ENCODE results near the gene GPR21.

Gene GPR21, protein sequence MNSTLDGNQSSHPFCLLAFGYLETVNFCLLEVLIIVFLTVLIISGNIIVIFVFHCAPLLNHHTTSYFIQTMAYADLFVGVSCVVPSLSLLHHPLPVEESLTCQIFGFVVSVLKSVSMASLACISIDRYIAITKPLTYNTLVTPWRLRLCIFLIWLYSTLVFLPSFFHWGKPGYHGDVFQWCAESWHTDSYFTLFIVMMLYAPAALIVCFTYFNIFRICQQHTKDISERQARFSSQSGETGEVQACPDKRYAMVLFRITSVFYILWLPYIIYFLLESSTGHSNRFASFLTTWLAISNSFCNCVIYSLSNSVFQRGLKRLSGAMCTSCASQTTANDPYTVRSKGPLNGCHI

DNA sequence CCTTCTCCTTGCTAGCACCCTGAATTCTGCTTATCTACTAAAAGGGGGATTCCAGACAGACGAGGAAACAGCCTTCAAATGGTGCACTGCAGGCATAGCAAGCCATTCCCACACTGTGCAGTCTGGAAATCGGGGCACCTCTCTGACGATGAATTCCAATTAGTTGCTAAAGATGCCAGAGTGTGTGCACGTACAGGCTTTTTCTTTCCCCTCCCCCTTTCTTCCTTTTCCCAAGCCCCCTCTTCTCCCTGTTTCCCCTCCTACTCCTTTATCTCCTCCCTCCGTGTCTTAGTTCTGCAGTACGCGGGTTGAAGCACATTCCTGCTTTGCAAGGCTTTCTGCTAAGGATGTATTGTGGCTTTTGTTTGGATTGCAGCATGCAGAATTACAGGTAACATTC is at the start of gene GPR21:
Gene GPR21, plus strand, starts transcription at position 316 of the 400 bp plus-strand sequence. CDS start 900 bp downstream, outside the sequence.
- no peak for DNase-seq (ENCODE audit: low read depth in 1 of 2, low spot score in 1 of 2)

DNA sequence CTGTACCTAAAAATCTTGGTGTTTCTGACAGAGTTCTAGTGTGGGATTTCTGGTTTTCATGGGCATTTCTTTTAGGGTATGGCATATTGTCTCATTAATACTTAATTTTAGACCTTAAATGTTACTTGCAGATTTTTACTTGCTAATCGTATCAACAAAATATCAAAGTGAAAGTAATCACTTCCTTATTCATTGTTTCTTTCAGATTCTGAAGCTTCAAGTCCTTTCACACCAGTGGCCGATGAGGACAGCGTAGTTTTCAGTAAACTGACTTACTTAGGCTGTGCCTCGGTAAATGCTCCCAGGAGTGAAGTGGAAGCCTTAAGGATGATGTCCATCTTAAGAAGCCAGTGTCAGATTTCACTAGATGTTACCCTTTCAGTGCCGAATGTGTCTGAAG is 47.5 kb upstream of the GPR21 start:
- no peak for DNase-seq (ENCODE audit: low read depth in 1 of 2, low spot score in 1 of 2)

GRCh38 chr9:122988141-122988540 is 45.3 kb upstream of the GPR21 start:
- no peak for DNase-seq (ENCODE audit: low read depth in 1 of 2, low spot score in 1 of 2)

GRCh38 chr9:122988920-122989621 is 44.4 kb upstream of the GPR21 start:
- no peak for DNase-seq (ENCODE audit: low read depth in 1 of 2, low spot score in 1 of 2)

- peak in 1 of 2 donors; percentile 28 for DNase-seq (ENCODE audit: low read depth in 1 of 2, low spot score in 1 of 2)
Observed at GRCh38 chr9:122991370-122991830, 42.1 kb upstream of the GPR21 start.

GRCh38 chr9:122996586-122996985 is 36.9 kb upstream of the GPR21 start:
- DNase-seq (ENCODE audit: low read depth in 1 of 2, low spot score in 1 of 2): no peak

- no peak for DNase-seq (ENCODE audit: low read depth in 1 of 2, low spot score in 1 of 2)
Observed at GRCh38 chr9:122998448-122998847, 35.0 kb upstream of the GPR21 start.

GRCh38 chr9:123000371-123001068 is 32.9 kb upstream of the GPR21 start:
- DNase-seq (ENCODE audit: low read depth in 1 of 2, low spot score in 1 of 2): no peak

DNA sequence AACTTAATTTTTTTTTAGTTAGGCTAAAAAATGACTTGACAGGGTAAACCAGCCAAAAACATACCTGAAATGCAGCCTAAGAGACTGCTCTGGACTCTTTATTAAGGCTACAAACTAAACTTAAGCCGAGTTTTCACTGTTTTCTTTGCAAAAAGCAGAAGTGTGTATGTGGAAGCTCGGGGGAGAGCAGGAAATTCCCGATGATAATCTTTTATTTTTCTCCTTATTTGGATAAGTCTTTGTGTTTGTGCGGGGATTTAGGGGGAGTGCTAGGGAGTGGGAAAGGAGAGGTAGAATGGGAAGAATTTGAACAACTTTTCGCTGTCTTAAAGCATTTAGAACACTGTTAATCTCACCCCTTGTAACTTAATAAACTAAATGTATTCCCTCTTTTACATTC is 30.7 kb upstream of the GPR21 start:
- DNase-seq (ENCODE audit: low read depth in 1 of 2, low spot score in 1 of 2): no peak

GRCh38 chr9:123003466-123003865 is 30.0 kb upstream of the GPR21 start:
- no peak for DNase-seq (ENCODE audit: low read depth in 1 of 2, low spot score in 1 of 2)

- DNase-seq (ENCODE audit: low read depth in 1 of 2, low spot score in 1 of 2): no peak
Observed at GRCh38 chr9:123005964-123006363, 27.5 kb upstream of the GPR21 start.

DNA sequence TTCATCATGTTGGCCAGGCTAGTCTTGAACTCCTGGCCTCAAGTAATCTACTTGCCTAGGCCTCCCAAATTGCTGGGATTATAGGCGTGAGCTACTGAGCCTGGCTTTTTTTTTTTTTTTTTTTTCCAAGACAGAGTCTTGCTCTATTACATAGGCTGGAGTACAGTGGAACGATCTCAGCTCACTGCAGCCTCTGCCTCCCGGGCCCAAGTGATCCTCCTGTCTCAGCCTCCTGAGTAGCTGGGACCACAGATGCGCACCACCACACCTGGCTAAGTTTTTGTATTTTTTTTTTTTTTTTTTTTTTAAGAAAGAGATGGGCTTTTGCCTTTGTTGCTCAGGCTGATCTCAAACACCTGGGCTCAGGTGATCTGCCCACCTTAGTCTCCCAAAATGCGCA is 26.2 kb upstream of the GPR21 start:
- no peak for DNase-seq (ENCODE audit: low read depth in 1 of 2, low spot score in 1 of 2)

DNA sequence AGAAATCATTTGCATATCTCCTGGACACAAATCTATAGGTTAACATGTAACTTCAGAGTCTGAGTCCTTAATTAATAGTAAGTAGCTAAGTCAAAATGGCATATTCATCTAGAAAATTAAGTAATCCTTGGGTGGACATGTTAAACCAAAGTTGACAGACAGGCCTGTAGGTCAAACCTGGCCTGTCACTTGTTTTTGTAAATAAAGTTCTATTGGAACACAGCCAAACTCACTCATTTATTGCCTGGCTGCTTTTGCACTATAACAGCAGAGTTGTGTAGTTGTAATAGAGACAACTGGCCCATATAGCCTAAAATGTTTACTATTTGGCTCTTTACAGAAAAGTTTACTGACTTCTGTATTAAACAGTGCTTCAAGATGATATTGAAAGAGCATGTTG is 24.6 kb upstream of the GPR21 start:
- no peak for DNase-seq (ENCODE audit: low read depth in 1 of 2, low spot score in 1 of 2)

DNA sequence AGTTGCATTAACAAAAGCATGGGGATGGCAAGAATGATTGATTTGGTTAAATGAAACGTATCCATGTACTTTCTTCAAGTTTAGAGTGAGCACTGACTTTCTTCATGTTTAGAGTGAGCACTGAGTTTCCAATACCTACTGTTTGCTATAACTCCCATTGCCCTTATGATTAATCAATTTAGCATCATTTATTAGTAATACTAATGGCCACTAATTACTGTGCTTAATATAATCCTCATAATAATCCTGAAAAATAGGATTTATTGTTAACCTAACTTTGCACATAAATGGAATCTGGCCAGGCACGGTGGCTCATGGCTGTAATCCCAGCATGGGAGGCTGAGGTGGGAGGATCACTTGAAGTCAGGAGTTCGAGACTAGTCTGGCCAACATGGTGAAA is 22.1 kb upstream of the GPR21 start:
- DNase-seq (ENCODE audit: low read depth in 1 of 2, low spot score in 1 of 2): no peak

DNA sequence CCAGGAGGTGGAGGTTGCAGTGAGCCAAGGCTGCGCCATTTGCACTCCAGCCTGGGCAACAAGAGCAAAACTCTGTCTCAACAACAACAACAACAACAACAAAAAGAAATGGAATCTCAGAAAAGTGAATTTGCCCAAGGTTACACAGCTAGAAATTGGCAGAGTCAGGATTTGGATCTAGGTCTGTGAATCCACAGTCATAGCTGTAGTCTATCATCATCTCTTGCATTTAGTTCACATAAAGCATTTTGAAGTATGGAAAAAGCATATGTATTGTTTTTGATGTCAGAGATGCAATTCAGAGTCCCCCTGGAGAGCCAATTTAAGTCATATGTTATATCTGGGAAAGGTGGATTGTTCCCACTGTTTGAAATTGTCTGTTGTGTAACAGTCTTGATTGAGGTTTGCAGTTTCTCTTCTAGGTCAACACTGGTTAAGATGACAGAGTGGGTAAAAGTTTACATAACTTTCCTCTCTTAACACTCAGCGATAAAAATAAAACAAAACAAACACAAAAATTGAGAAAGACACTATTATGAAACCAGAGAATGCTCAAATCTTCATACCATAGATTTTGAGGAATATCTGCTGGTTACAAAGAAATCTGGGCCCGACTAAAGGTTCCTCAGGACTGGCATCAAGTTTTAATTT is 21.5 kb upstream of the GPR21 start:
- no peak for DNase-seq (ENCODE audit: low read depth in 1 of 2, low spot score in 1 of 2)

DNA sequence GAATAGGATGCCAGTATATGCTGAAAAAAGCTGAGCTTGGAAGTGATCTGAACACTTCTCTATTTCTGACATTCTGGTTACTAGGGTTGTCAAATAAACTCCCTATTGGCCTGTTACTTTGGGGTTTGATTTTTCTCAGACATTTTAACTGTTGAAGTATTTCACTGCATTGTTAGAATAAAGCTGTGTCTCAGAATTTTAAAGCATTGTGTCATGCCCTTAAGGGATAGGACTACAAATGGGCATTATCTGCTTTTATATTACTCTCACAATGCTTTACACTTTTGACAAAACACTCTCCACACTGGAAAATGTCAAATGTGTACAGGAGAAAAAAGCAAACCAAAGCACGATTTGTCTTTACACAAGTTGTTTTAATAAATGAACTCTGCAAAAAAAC is 16.8 kb upstream of the GPR21 start:
- DNase-seq (ENCODE audit: low read depth in 1 of 2, low spot score in 1 of 2): no peak

GRCh38 chr9:123020796-123021195 is 12.7 kb upstream of the GPR21 start:
- no peak for DNase-seq (ENCODE audit: low read depth in 1 of 2, low spot score in 1 of 2)

DNA sequence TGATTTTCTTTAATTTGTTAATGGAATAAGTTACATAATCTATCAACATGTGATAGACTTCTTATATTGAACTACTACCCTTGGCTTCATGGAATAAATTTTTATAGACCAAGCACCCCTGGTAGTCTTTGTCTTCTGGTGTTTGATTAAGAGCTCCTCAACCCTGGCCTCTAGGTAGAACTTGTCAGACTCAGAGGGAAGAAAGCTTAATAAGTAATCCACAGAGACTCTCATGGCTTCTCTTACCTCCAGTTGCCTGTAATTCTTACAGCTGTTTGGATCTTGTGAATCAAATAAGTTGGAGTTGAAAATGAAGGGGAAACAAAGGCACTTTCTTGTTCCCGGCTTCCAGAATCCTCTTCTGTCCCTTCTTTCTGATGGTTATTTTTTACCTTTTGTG is 7.0 kb upstream of the GPR21 start:
- DNase-seq (ENCODE audit: low read depth in 1 of 2, low spot score in 1 of 2): no peak

DNA sequence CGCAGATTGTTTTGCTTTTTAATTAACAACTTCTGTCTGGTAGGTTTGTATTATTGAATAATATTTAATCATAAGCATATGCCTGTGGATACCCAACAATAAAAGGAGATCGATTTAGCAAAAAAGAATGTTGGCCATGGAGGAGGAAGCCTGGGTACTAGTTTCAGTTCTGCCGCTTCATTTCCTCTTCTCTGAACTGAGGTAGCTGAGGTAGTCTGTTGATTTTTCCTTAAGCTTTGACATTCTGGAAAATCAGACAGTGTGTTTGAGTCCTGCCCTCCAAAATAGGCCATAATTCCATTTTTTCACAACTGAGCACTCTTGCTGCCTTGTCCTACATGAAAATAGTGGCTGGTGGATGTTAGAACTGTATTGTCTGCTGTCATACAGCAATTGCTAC is 6.0 kb upstream of the GPR21 start:
- no peak for DNase-seq (ENCODE audit: low read depth in 1 of 2, low spot score in 1 of 2)

DNA sequence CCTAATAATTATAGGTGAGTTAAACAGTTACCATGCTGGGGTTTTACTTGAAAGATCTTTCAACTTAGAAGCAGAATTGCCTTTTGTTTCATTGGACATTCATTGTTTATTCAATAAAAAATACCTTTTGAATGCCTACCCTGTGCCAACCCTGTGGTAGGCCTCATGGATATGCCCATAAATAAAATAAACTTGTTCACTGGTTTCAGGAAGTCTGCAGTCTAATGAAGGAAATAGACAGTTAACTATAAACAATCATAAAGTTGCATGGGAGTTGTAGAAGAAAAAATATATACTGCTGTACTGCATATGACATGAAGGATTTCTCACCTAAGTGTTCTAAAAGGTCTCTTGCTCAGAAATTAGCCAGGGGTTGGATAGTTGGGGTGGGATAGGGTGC is 5.3 kb upstream of the GPR21 start:
- no peak for DNase-seq (ENCODE audit: low read depth in 1 of 2, low spot score in 1 of 2)

- no peak for DNase-seq (ENCODE audit: low read depth in 1 of 2, low spot score in 1 of 2)
Observed at GRCh38 chr9:123028973-123029372, 4.5 kb upstream of the GPR21 start.

- no peak for DNase-seq (ENCODE audit: low read depth in 1 of 2, low spot score in 1 of 2)
Observed at GRCh38 chr9:123031963-123032362, 1.5 kb upstream of the GPR21 start.
